NCI-H1930 (cell line): ENCODE data around the gene CAPN7.

Experiments used
- DNase-seq, 2 experiments: peaks; one replicate each; lab custom pipeline; 2025; lab: John Stamatoyannopoulos, UW

Gene CAPN7

DNA sequence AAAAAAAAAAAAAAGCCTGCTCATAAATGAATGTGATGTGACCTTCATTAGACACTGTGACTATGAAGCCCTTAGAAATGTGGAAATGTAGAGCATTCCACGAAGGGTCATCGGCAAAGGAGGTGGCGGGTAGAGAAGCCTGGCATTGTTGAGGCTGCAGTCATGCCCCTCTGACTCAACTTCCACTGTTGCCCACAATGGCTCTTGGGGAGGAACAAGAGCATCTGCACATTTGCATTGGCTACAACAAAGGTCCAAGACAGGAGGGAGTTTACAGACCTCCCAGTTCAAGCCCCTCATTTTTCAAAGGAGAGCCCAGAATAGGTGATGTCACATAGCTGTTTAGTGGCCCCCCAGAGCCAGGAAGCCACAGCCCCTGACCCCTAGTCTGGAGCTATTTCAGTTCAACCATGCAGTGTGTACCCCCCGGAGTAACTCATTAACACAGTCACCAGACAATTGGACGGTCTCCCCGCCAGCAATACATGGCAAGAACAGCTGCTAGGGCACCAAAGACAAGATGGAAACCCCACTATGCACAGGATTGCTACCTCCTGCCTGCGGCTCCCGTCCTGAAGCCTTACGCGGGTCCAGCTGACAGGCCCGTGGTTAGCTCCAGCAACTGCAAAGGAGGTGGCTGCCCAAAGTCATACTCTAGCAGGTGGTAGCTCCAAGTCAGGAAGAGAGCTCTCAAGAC is 70.1 kb downstream of the CAPN7 start:
- DNase-seq = no peak

GRCh38 chr3:15277861-15278500 is 71.9 kb downstream of the CAPN7 start:
- no peak for DNase-seq

GRCh38 chr3:15279205-15279604 is 73.2 kb downstream of the CAPN7 start:
- DNase-seq = no peak

- DNase-seq = no peak
These were observed 73.8 kb downstream of the CAPN7 start for GRCh38 chr3:15279671-15280402.

DNA sequence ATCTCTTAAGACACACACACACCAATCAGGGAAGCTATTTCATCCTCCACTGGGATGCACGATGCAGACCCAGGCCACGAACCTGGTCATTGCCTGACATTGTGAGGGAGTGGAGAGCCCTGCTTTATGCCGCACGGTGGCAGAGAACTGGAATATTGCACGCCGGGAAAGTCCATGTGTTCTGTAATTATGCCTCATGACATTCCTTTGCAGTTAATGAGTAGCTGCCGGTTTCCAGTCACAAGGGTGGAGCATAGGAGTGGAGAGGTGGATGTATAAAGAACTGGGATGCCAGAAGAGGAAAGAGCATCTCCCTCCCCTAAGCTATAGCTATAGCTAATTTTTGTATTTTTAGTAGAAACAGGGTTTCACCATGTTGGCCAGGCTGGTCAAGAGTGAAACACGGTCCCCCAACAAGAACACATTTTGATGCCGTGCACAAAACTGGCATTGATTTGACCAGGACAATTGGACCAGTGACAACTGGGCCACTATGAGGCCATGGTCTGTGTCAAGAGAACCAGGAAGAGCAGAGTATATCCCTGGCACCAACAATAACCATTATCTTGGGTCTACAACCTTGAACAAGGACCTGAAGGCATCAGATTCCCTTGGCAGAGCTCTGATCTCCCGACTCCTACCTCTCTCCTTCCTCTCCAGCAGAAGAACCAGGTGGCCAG is 74.9 kb downstream of the CAPN7 start:
- DNase-seq = no peak

DNA sequence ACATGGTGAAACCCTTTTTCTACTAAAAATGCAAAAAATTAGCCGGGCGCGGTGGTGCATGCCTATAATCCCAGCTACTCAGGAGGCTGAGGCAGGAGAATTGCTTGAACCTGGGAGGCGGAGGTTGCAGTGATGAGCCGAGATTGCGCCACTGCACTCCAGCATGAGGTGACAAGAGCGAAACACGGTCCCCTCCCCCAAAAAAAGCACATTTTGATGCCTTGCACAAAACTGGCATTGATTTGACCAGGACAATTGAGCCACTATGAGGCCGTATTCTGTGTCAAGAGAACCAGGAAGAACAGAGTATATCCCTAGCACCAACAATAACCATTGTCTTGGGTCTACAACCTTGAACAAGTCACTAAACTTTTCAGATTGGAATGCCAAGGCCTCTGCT is 75.8 kb downstream of the CAPN7 start:
- no peak for DNase-seq

DNA sequence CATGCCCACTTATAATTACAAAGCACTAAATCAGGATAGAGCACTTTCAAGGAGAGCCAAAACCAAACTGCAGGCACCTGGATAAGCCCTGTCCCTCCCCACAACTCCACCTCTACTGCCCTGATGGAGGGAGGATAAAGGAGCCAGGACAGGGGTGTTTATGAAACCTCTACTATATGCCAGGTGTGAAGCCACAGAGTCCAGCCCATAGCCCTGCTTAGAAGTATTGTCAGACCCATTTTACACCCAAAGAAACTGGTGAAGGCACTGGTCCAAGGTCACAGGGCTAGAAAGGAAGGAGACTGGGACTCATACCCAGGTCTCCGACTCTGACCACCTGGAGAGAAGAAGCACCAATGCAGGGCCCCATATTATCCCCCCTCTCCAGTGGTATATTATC is 77.7 kb downstream of the CAPN7 start:
- DNase-seq = no peak

DNA sequence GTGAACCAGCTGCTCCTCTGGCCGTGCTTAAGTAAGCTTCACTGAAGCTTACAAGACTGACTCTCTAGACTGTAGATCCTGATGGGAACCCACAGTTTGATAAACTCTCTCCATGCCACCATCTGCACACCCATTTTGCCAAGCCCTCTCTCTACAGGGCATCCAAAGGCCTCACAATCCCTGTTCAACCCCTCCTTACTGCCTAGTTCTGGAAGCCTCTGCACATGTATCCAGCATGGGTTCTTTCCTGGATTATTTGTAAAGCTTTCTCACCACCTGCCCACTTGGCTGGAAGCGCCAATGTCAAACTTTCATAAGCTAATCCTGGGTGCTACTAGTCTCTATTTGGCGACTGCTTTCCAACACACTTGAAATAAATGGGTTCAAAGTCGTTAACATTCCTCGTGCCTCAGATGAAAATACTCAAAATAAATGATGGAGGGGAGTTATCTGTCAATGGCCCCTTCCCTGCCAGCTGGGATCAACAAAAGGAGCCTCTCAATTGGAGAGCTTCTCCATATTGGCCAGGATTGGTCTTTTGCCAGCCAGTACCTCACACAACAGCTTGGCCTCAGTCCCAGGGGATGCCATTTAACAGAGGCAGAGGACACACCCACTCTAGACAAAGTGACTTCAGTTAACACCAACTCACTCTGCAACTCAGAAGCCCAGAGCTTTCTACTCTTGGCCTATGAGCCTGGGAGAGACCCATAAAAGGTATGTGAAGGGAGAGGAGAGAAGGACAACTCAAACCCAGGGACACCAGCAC is 78.3 kb downstream of the CAPN7 start:
- DNase-seq = no peak

GRCh38 chr3:15286022-15286421 is 80.0 kb downstream of the CAPN7 start:
- no peak for DNase-seq

GRCh38 chr3:15287565-15288330 is 81.7 kb downstream of the CAPN7 start:
- no peak for DNase-seq

- no peak for DNase-seq
These were observed 82.4 kb downstream of the CAPN7 start for GRCh38 chr3:15288331-15289035.

GRCh38 chr3:15289661-15290060 is 83.6 kb downstream of the CAPN7 start:
- DNase-seq = no peak

DNA sequence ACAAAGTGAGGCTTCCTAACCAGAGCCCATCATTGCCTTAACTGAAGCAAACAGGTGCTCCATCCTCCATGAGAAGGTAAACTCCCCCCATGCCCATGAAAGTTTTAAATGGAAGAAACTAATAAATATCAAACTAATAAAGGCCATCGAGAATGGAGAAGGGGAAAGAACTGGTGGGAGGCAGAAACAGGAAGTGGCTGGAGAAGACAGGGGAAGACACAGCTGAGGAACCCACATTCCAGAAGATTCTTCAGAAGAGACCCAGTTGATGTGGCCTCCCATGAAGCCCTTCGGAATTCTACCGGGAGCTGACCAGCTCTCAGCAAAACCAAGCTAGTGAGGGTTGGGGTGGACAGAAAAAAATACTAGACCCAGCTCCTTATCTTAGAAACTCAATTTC is 84.7 kb downstream of the CAPN7 start:
- no peak for DNase-seq

DNA sequence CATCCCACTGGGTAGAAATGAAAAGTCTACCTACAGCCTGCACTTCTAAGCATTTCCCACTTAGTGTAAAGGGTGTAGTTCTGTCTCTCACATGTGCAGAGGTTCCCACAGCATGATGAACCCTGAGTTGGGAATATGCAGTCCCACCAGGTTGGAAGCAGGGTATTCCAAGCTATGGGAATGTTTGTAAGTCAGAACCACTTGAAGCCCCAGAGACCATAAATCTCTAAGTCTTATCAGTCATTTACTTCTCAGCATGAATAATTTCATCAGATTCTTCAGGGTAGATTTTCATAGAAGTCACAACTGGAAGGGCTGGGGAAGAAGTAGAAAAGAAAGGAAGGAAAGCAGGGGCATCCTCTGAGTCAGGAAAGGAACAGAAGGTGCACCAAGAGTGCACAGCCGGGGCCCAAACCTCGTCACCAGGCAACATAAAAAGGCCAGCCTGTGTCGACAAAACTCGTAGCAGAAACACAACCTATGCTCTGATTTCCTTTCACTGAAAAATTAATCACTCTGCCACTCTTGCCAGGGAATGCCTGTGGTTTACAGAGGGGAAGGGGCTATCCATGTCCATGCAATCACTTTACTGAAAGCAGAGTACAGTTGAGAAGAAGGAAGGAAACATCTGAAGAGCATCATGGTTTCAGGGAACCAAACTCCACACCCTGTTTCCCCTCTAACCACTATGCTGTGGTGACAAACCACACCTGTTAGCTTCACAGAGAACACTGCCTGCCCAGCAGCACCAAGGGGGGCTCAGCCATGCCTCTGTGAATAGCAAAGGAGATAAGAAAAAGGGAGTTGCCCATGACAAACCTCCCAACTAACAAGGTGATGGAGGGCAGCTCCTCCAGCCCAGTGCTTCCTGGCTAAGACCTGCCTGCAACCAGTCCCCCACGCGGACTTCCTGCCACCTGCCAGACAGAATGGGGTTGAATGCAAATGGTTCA is 85.8 kb downstream of the CAPN7 start:
- DNase-seq = no peak

DNA sequence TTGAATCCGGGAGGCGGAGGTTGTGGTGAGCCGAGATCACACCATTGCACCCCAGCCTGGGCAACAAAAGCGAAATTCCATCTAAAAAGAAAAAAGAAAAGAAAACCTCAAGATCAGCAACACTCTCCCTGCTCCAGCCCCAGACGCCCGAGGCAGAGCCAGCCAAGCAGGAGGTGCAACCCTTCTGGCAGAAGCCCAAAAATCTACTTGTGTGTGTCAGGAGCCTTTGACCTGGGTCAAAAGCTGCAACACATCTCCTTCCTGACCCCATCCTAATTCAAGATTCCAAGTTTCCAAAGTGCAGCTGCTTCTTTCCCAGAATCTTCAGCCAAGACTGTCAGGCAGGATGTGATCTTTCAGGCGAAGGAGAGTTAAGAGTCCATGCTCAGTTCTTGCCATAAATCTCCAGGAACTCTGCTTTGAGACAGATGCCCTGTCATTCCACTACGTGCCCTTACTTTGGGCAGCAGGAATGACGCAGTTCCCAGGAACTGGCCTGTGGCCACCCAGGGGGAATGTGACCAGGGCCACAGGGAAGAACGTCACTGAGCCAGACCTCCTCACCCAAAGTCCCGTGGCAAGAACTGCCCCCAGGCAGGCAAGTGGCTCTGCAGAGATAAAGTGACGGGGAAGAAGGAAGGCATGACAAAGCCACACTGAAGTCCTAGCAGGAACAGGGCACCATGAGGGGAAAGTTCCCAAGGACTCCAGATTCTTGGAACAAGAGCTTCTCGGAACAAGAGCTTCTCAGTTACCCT is 86.9 kb downstream of the CAPN7 start:
- DNase-seq = no peak

GRCh38 chr3:15294929-15295328 is 88.9 kb downstream of the CAPN7 start:
- no peak for DNase-seq

GRCh38 chr3:15295506-15295905 is 89.5 kb downstream of the CAPN7 start:
- no peak for DNase-seq

GRCh38 chr3:15297608-15298350 is 91.7 kb downstream of the CAPN7 start:
- no peak for DNase-seq
